HG03135 (cell line): Measurements from ENCODE around the gene SEC14L5.

Experiments used
- ATAC-seq: cut with Tn5 transposase; IDR thresholded peaks from one replicate; pipeline ENCODE4 v1.9.1; 2021; ENCODE audit warnings: mild to moderate bottlenecking, moderate library complexity; ENCODE audit not compliant: unreplicated experiment

SEC14L5 gene

DNA sequence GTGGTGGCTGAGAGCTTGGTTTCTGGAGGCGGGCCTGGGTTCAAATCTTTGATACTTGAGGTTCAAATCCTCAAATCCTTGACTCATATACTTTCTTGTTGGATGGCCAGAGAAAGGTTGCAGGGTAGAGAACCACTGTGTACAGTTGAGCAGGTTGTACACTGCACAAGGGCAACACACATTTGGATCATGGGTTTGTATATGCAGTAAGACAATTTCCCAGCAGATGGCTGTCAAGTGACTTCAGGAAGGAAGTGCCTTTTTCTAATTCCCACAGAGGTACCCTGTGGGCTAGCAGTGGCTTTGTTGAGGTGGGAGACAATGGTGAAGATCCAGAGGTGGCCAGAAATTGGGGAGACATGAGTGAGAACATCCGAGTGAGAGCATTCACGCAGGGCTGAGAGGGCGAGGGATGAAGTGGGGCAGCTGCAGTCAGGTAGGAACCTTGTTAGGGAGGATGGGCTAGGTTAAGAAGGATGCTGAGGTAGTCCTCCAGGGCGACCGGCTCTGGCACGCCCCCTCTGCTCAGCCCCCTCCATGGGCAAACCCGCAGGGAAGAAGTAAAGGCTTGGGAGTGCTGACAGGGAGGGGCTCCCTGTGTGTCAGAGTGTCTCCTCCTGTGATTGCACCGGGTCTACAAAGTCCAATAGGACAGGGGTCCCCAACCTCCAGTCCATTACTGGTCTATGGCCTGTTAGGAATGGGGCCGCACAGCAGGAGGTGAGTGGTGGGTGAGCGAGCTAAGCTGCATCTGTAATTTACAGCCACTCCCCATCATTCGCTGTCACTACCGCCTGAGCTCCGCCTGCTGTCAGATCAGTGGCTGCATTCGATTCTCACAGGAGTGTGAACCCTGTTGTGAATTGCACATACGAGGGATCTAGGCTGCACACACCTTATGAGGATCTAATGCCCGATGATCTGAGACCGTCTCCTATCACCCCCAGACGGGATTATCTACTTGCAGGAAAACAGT, 104.9 kb downstream of the SEC14L5 start:
- ATAC-seq = no peak

DNA sequence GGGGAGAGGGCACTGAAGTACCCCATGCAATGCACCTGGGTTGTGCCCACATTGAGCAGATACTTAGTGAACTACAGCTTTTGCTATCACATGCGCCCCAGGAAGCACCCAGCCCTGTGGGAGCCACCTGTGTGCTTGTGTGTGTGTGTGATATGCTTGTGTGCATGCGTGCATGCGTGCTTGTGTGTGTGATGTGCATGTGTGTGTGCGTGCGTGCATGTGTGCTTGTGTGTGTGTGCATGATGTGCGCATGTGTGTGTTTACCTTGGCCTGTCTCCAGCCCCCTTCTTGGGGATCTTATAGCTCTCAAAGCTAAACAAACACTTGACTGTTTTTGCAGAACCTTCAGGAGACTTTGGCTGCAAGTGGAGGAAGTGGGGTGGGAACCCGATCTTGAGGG, 106.8 kb downstream of the SEC14L5 start:
- no peak for ATAC-seq

- ATAC-seq = no peak
Measured at GRCh38 chr16:5065326-5065725, 107.2 kb downstream of the SEC14L5 start.

- ATAC-seq = no peak
Measured at GRCh38 chr16:5065813-5066212, 107.7 kb downstream of the SEC14L5 start, which contains the start of gene C16orf89. C16orf89 (minus strand) TSS chr16:5065956; CDS start chr16:5065908, 48 bp downstream.

DNA sequence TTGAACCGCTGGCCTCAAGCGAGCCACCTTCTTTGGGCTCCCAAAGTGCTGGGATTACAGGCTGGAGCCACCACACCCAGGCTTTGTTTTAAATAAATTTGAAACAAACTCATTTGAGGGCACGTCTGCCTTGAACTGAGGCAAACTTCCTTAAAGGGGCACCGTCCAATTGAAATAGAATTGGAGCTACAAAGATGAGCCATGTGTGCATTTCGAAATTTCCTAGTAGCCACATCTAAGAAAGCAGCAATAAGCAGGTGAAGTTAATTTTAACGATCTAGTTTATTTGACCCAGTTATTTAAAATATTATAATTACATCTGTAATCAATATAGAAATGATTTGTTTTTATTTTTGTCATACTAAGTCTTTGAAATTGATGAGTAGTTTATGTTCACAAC, 108.4 kb downstream of the SEC14L5 start:
- ATAC-seq = no peak
